Activated naive CD4-positive, alpha-beta T cell treated with anti-CD3 and anti-CD28 coated beads for 36 hours (primary cell): ENCODE data around the gene GALNT17. TPM values are rescaled to one million over a fixed set of nuclear protein-coding genes. Genes with fewer than 3 reads are reported as not detected.

Experiments used
- CTCF ChIA-PET: fragments of 350-600 bp; sonication (Branson Sonifier 250); formaldehyde crosslinking; loops from one replicate; lab custom pipeline; 2021; ENCODE audit warnings: antibody characterized with exemption; lab: Charles Lee
- DNase-seq: peaks from one replicate; pipeline ENCODE4 v3.0.0-alpha.2; 2020
- H3K27ac Mint-ChIP-seq: one replicate; pipeline ENCODE4 v1.8.0; 2021; ENCODE audit warnings: mild to moderate bottlenecking, mixed read lengths
- H3K27me3 Mint-ChIP-seq: one replicate; pipeline ENCODE4 v1.8.0; 2021; ENCODE audit warnings: low read depth, mixed read lengths
- H3K36me3 Mint-ChIP-seq: one replicate; pipeline ENCODE4 v1.8.0; 2021; ENCODE audit warnings: low read depth, mixed read lengths
- H3K4me1 Mint-ChIP-seq: one replicate; pipeline ENCODE4 v1.8.0; 2021; ENCODE audit warnings: low read depth, mixed read lengths
- H3K4me3 Mint-ChIP-seq: one replicate; pipeline ENCODE4 v1.8.0; 2021; ENCODE audit warnings: mild to moderate bottlenecking, moderate library complexity, mixed read lengths
- H3K9me3 Mint-ChIP-seq: one replicate; pipeline ENCODE4 v1.8.0; 2021; ENCODE audit warnings: mixed read lengths
- intact Hi-C: fragments of 100-400 bp; cut with micrococcal nuclease; formaldehyde crosslinking; loops from one replicate; pipeline ENCODE4 v1.15.1; 2023
- total RNA-seq, 2 experiments: library from RNA; stranded (reverse); gene quantifications; one replicate each; pipeline ENCODE4 v1.2.3, GENCODE V29; 2021

GALNT17 gene
- total RNA-seq, 2 experiments from 2014 or later: not detected

GRCh38 chr7:71338866-71339265 lies 206.9 kb downstream of the GALNT17 start:
- H3K27ac Mint-ChIP-seq: no peak overlapping the region

GRCh38 chr7:71339924-71340323 lies 208.0 kb downstream of the GALNT17 start:
- CTCF ChIA-PET: no interaction called here
- intact Hi-C loops: no loop called here
- H3K27ac Mint-ChIP-seq: no peak overlapping the region
- H3K4me3 Mint-ChIP-seq: no peak overlapping the region
- DNase-seq: no peak
- H3K36me3 Mint-ChIP-seq: no peaks in the 10 kb centered on the region
- no peaks in the 10 kb centered on the region for H3K4me1 Mint-ChIP-seq
- H3K27me3 Mint-ChIP-seq: no peaks in the 10 kb centered on the region
- peaks cover 26% of the 10 kb centered on the region for H3K9me3 Mint-ChIP-seq

More at GRCh38 chr7:71338866-71339265, 206.9 kb downstream of the GALNT17 start:
- CTCF ChIA-PET: no interaction called here
- Mint-ChIP-seq H3K36me3 (no peaks in the 10 kb centered on the region), H3K4me3 (no peak overlapping the region), H3K9me3 (peaks cover 19% of the 10 kb centered on the region), H3K4me1 (no peaks in the 10 kb centered on the region), H3K27me3 (no peaks in the 10 kb centered on the region)
- intact Hi-C loops: no loop called here
- DNase-seq: no peak

GRCh38 chr7:71342202-71342601 lies 210.3 kb downstream of the GALNT17 start:
- Mint-ChIP-seq H3K36me3 (no peaks in the 10 kb centered on the region), H3K27ac (no peak overlapping the region), H3K4me1 (no peaks in the 10 kb centered on the region), H3K27me3 (no peaks in the 10 kb centered on the region), H3K9me3 (peaks cover 23% of the 10 kb centered on the region), H3K4me3 (no peak overlapping the region)
- intact Hi-C loops: no loop called here
- CTCF ChIA-PET: no interaction called here
- DNase-seq: no peak

GRCh38 chr7:71343039-71343438 lies 211.1 kb downstream of the GALNT17 start:
- intact Hi-C loops: no loop called here
- Mint-ChIP-seq H3K27ac (no peak overlapping the region), H3K27me3 (no peaks in the 10 kb centered on the region), H3K4me1 (no peaks in the 10 kb centered on the region), H3K36me3 (no peaks in the 10 kb centered on the region), H3K9me3 (peaks cover 23% of the 10 kb centered on the region), H3K4me3 (no peak overlapping the region)
- no peak for DNase-seq
- CTCF ChIA-PET: no interaction called here

- DNase-seq: no peak
- H3K27ac Mint-ChIP-seq: no peak overlapping the region
- H3K27me3 Mint-ChIP-seq: no peaks in the 10 kb centered on the region
- CTCF ChIA-PET: no interaction called here
- no peak overlapping the region for H3K4me3 Mint-ChIP-seq
- H3K4me1 Mint-ChIP-seq: no peaks in the 10 kb centered on the region
- H3K9me3 Mint-ChIP-seq: peaks cover 21% of the 10 kb centered on the region
- intact Hi-C loops: no loop called here
- H3K36me3 Mint-ChIP-seq: no peaks in the 10 kb centered on the region
Measured at GRCh38 chr7:71343892-71344291, 211.9 kb downstream of the GALNT17 start.

- no peak for DNase-seq
- no peaks in the 10 kb centered on the region for H3K36me3 Mint-ChIP-seq
- H3K27ac Mint-ChIP-seq: no peak overlapping the region
- H3K4me3 Mint-ChIP-seq: no peak overlapping the region
- CTCF ChIA-PET: interaction anchor here (0.6 kb wide), 1 partner anchor 274 kb away, joined by 3 read pairs; no protein-coding TSS in a partner anchor
- H3K9me3 Mint-ChIP-seq: peaks cover 19% of the 10 kb centered on the region
- no peaks in the 10 kb centered on the region for H3K4me1 Mint-ChIP-seq
- intact Hi-C loops: no loop called here
- H3K27me3 Mint-ChIP-seq: no peaks in the 10 kb centered on the region
Measured at GRCh38 chr7:71345117-71345884, 213.4 kb downstream of the GALNT17 start.

GRCh38 chr7:71348821-71349681 lies 217.1 kb downstream of the GALNT17 start:
- DNase-seq: no peak
- Mint-ChIP-seq H3K36me3 (no peaks in the 10 kb centered on the region), H3K9me3 (peaks cover 17% of the 10 kb centered on the region), H3K4me3 (no peak overlapping the region), H3K4me1 (no peaks in the 10 kb centered on the region), H3K27me3 (no peaks in the 10 kb centered on the region), H3K27ac (no peak overlapping the region)
- intact Hi-C loops: no loop called here
- CTCF ChIA-PET: no interaction called here

- CTCF ChIA-PET: no interaction called here
Measured at GRCh38 chr7:71349682-71350481, 217.9 kb downstream of the GALNT17 start.

GRCh38 chr7:71350680-71351079 lies 218.7 kb downstream of the GALNT17 start:
- CTCF ChIA-PET: no interaction called here
- intact Hi-C loops: no loop called here
- H3K4me3 Mint-ChIP-seq: no peak overlapping the region
- H3K4me1 Mint-ChIP-seq: no peaks in the 10 kb centered on the region
- no peak overlapping the region for H3K27ac Mint-ChIP-seq
- H3K9me3 Mint-ChIP-seq: peaks cover 11% of the 10 kb centered on the region
- no peak for DNase-seq
- H3K36me3 Mint-ChIP-seq: no peaks in the 10 kb centered on the region
- H3K27me3 Mint-ChIP-seq: no peaks in the 10 kb centered on the region

More at GRCh38 chr7:71349682-71350481, 217.9 kb downstream of the GALNT17 start:
- no peaks in the 10 kb centered on the region for H3K36me3 Mint-ChIP-seq
- no peak for DNase-seq
- H3K27ac Mint-ChIP-seq: no peak overlapping the region
- no peak overlapping the region for H3K4me3 Mint-ChIP-seq
- intact Hi-C loops: no loop called here
- no peaks in the 10 kb centered on the region for H3K27me3 Mint-ChIP-seq
- H3K9me3 Mint-ChIP-seq: peaks cover 11% of the 10 kb centered on the region
- H3K4me1 Mint-ChIP-seq: no peaks in the 10 kb centered on the region

- Mint-ChIP-seq H3K27me3 (no peaks in the 10 kb centered on the region), H3K4me3 (no peak overlapping the region), H3K4me1 (no peaks in the 10 kb centered on the region), H3K36me3 (no peaks in the 10 kb centered on the region), H3K27ac (no peak overlapping the region), H3K9me3 (peaks cover 18% of the 10 kb centered on the region)
- intact Hi-C loops: no loop called here
- no peak for DNase-seq
- CTCF ChIA-PET: no interaction called here
Measured at GRCh38 chr7:71354716-71355115, 222.8 kb downstream of the GALNT17 start.

- Mint-ChIP-seq H3K4me3 (no peak overlapping the region), H3K27ac (no peak overlapping the region), H3K36me3 (no peaks in the 10 kb centered on the region), H3K9me3 (peaks cover 16% of the 10 kb centered on the region), H3K27me3 (no peaks in the 10 kb centered on the region), H3K4me1 (no peaks in the 10 kb centered on the region)
- CTCF ChIA-PET: no interaction called here
- DNase-seq: no peak
- intact Hi-C loops: no loop called here
Measured at GRCh38 chr7:71361451-71362032, 229.6 kb downstream of the GALNT17 start.

GRCh38 chr7:71362240-71362639 lies 230.3 kb downstream of the GALNT17 start:
- H3K4me1 Mint-ChIP-seq: no peaks in the 10 kb centered on the region
- H3K9me3 Mint-ChIP-seq: peaks cover 19% of the 10 kb centered on the region
- no peak for DNase-seq
- intact Hi-C loops: no loop called here
- H3K36me3 Mint-ChIP-seq: no peaks in the 10 kb centered on the region
- no peak overlapping the region for H3K27ac Mint-ChIP-seq
- no peak overlapping the region for H3K4me3 Mint-ChIP-seq
- no peaks in the 10 kb centered on the region for H3K27me3 Mint-ChIP-seq
- CTCF ChIA-PET: no interaction called here
